PFSK-1 (cell line): ENCODE results near the gene EPHA4.

Experiments used
- POLR2AphosphoS5 ChIP-seq: IDR thresholded peaks from 2 replicates; pipeline ENCODE4 v1.6.1; 2012; ENCODE audit warnings: low read depth, mild to moderate bottlenecking, control low read depth, low read length, moderate library complexity
- REST ChIP-seq, 2 experiments: IDR thresholded peaks; 2 replicates each; pipeline versions ENCODE4 v1.6.1 to v1.8.0; 2011 to 2012; ENCODE audit warnings: low read depth in 2 of 2, low read length in 2 of 2, control low read depth in 1 of 2, inconsistent platforms in 1 of 2, mild to moderate bottlenecking in 1 of 2, moderate library complexity in 1 of 2; ENCODE audit not compliant: insufficient read depth in 1 of 2
- SIN3A ChIP-seq: IDR thresholded peaks from 2 replicates; pipeline ENCODE4 v1.6.1; 2012; ENCODE audit warnings: mild to moderate bottlenecking, low read length, moderate library complexity, borderline replicate concordance; ENCODE audit not compliant: insufficient read depth

GRCh38 chr2:221423210-221423804 is 148.8 kb downstream of the EPHA4 start:
- TF ChIP-seq REST (IDR thresholded peaks at IDR 0.05; ENCODE audit: insufficient read depth in 1 of 2, low read depth in 2 of 2, low read length in 2 of 2) = no peak
- no peak for TF ChIP-seq POLR2AphosphoS5
- TF ChIP-seq SIN3A = no peak
